Breast epithelium (tissue), 3 donors: ENCODE measurements around the gene EPHA6.

Source experiments
- POLR2A ChIP-seq: fragments of 450-650 bp; IDR thresholded peaks from one replicate; pipeline ENCODE4 v1.6.1; 2016; ENCODE audit warnings: antibody characterized with exemption, mild to moderate bottlenecking, moderate library complexity
- POLR2AphosphoS5 ChIP-seq, 3 donors: sonication (generic); formaldehyde crosslinking; IDR thresholded peaks; one replicate each; pipeline ENCODE4 v1.6.1; 2017; ENCODE audit warnings: antibody characterized with exemption in 3 of 3
- TF ChIP-seq, protein P1 (sequence below), 3 donors: fragments of 450-650 bp; IDR thresholded peaks; one replicate each; pipeline ENCODE4 v1.5.1; 2016 to 2017; ENCODE audit warnings: antibody characterized with exemption in 3 of 3, mild to moderate bottlenecking in 3 of 3, moderate library complexity in 3 of 3

DNA sequence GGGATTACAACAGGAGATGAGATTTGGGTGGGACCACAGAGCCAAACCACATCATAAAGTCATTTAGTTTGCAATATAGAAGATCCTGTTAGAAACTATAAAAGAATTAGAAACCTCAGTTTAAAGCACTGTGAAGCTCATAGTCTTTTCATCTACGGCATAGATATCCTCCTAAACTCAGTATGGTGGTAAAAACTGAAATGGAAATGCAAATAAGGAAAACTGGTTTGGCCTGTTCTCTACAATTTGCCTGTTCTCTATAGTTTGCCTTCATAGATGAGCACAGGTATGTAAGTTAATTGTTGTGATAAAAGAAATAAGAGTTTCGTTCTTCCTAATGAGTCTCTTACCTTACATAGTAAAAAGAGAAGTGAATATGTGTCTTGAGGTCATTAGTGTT, 618.5 kb downstream of the EPHA6 start:
- TF ChIP-seq POLR2A, result no peak
- TF ChIP-seq, protein P1, sequence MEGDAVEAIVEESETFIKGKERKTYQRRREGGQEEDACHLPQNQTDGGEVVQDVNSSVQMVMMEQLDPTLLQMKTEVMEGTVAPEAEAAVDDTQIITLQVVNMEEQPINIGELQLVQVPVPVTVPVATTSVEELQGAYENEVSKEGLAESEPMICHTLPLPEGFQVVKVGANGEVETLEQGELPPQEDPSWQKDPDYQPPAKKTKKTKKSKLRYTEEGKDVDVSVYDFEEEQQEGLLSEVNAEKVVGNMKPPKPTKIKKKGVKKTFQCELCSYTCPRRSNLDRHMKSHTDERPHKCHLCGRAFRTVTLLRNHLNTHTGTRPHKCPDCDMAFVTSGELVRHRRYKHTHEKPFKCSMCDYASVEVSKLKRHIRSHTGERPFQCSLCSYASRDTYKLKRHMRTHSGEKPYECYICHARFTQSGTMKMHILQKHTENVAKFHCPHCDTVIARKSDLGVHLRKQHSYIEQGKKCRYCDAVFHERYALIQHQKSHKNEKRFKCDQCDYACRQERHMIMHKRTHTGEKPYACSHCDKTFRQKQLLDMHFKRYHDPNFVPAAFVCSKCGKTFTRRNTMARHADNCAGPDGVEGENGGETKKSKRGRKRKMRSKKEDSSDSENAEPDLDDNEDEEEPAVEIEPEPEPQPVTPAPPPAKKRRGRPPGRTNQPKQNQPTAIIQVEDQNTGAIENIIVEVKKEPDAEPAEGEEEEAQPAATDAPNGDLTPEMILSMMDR (IDR thresholded peaks at IDR 0.05), result no peak
- TF ChIP-seq POLR2AphosphoS5 (IDR thresholded peaks at IDR 0.05), result no peak
